HEK293 (cell line): ENCODE data around the gene SFRP5.

ENCODE experiments used
- CTCF ChIA-PET: fragments of 350-600 bp; formaldehyde crosslinking; extraction: SDS; loops from one replicate; lab custom pipeline; 2021; ENCODE audit warnings: antibody characterized with exemption; lab: Yijun Ruan, JAX
- POLR2A ChIA-PET: fragments of 300-600 bp; formaldehyde crosslinking; extraction: SDS; loops from one replicate; lab custom pipeline; 2020; ENCODE audit warnings: antibody characterized with exemption, inconsistent platforms; lab: Yijun Ruan, JAX
- H3K27ac ChIP-seq: fragments of 200-500 bp; sonication (Bioruptor generic); 2 replicates; pipeline ENCODE4 v1.5.1; 2014; ENCODE audit warnings: low read depth, low read length, control low read depth, inconsistent platforms; ENCODE audit errors: extremely low read depth
- H3K36me3 ChIP-seq, 2 experiments: fragments of 200-500 bp in 1 of 2; sonication (Bioruptor generic) in 1 of 2; 1 replicate in 1 of 2; 2 replicates in 1 of 2; pipeline ENCODE4 v1.5.1; 2014 to 2017; ENCODE audit warnings: inconsistent platforms in 2 of 2, low read length in 2 of 2; ENCODE audit not compliant: control insufficient read depth in 2 of 2, insufficient read depth in 1 of 2
- H3K4me1 ChIP-seq: fragments of 200-500 bp; sonication (Bioruptor generic); 2 replicates; pipeline ENCODE4 v1.5.1; 2014; ENCODE audit warnings: mild to moderate bottlenecking, low read length, inconsistent platforms; ENCODE audit not compliant: control insufficient read depth, insufficient read depth
- H3K4me3 ChIP-seq: 2 replicates; pipeline ENCODE4 v1.5.1; 2011; ENCODE audit warnings: low read depth, mild to moderate bottlenecking, control low read depth, low read length, moderate library complexity
- H3K9me3 ChIP-seq: fragments of 200-500 bp; sonication (Bioruptor generic); 2 replicates; pipeline ENCODE4 v1.5.1; 2014; ENCODE audit warnings: low read depth, low read length, inconsistent platforms; ENCODE audit not compliant: control insufficient read depth, insufficient read depth
- SALL2 ChIP-seq: fragments of 450-650 bp; formaldehyde crosslinking; IDR thresholded peaks from 2 replicates; pipeline ENCODE4 v1.5.0; 2017; ENCODE audit warnings: missing biosample characterization, mild to moderate bottlenecking, missing genetic modification characterization, borderline replicate concordance
- TSHZ1 ChIP-seq: fragments of 450-650 bp; formaldehyde crosslinking; IDR thresholded peaks from 2 replicates; pipeline ENCODE4 v1.5.1; 2016; ENCODE audit warnings: missing biosample characterization, missing genetic modification characterization, borderline replicate concordance
- WT1 ChIP-seq: fragments of 450-650 bp; formaldehyde crosslinking; IDR thresholded peaks from 2 replicates; pipeline ENCODE4 v1.5.1; 2016; ENCODE audit warnings: missing biosample characterization, missing genetic modification characterization
- ZFHX2 ChIP-seq: fragments of 450-650 bp; formaldehyde crosslinking; conservative IDR thresholded peaks from 2 replicates; pipeline ENCODE4 v1.5.1; 2016; ENCODE audit warnings: missing biosample characterization, missing genetic modification characterization
- ZNF121 ChIP-seq: fragments of 450-650 bp; formaldehyde crosslinking; IDR thresholded peaks from 2 replicates; pipeline ENCODE4 v1.5.1; 2016; ENCODE audit warnings: missing biosample characterization, missing genetic modification characterization
- ZNF19 ChIP-seq: fragments of 450-650 bp; formaldehyde crosslinking; IDR thresholded peaks from 2 replicates; pipeline ENCODE4; 2016; ENCODE audit warnings: missing biosample characterization, missing genetic modification characterization, low read depth
- ZNF292 ChIP-seq: fragments of 450-650 bp; formaldehyde crosslinking; IDR thresholded peaks from 2 replicates; pipeline ENCODE4 v1.5.1; 2016; ENCODE audit warnings: low read depth, missing biosample characterization, missing genetic modification characterization, borderline replicate concordance
- ZNF394 ChIP-seq: fragments of 450-650 bp; formaldehyde crosslinking; IDR thresholded peaks from 2 replicates; pipeline ENCODE4 v1.5.1; 2016; ENCODE audit warnings: missing biosample characterization, missing genetic modification characterization, mild to moderate bottlenecking, moderate library complexity, borderline replicate concordance
- ZNF449 ChIP-seq: fragments of 450-650 bp; formaldehyde crosslinking; IDR thresholded peaks from 2 replicates; pipeline ENCODE4 v1.5.1; 2017; ENCODE audit warnings: missing biosample characterization, mild to moderate bottlenecking, missing genetic modification characterization, moderate library complexity
- ZNF473 ChIP-seq: fragments of 450-650 bp; formaldehyde crosslinking; IDR thresholded peaks from 2 replicates; pipeline ENCODE4 v1.5.1; 2017; ENCODE audit warnings: missing biosample characterization, missing genetic modification characterization
- ZNF501 ChIP-seq: fragments of 450-650 bp; formaldehyde crosslinking; IDR thresholded peaks from 2 replicates; pipeline ENCODE4 v1.5.1; 2016; ENCODE audit warnings: missing biosample characterization, missing genetic modification characterization
- ZNF510 ChIP-seq: fragments of 450-650 bp; formaldehyde crosslinking; IDR thresholded peaks from 2 replicates; pipeline ENCODE4 v1.5.1; 2018; ENCODE audit warnings: mild to moderate bottlenecking, missing genetic modification characterization, missing biosample characterization; ENCODE audit not compliant: insufficient replicate concordance
- ZNF514 ChIP-seq: fragments of 450-650 bp; formaldehyde crosslinking; IDR thresholded peaks from 2 replicates; pipeline ENCODE4 v1.5.1; 2016; ENCODE audit warnings: missing biosample characterization, missing genetic modification characterization
- ZNF561 ChIP-seq: fragments of 450-650 bp; IDR thresholded peaks from 2 replicates; pipeline ENCODE4 v1.5.1; 2018; ENCODE audit warnings: missing biosample characterization, missing genetic modification characterization, borderline replicate concordance
- ZNF580 ChIP-seq: fragments of 450-650 bp; formaldehyde crosslinking; IDR thresholded peaks from 2 replicates; pipeline ENCODE4 v1.5.1; 2016; ENCODE audit warnings: missing biosample characterization, missing genetic modification characterization
- ZNF610 ChIP-seq: fragments of 450-650 bp; formaldehyde crosslinking; IDR thresholded peaks from 2 replicates; pipeline ENCODE4 v1.5.1; 2016; ENCODE audit warnings: missing biosample characterization, missing genetic modification characterization, borderline replicate concordance
- ZNF654 ChIP-seq: fragments of 450-650 bp; formaldehyde crosslinking; IDR thresholded peaks from 2 replicates; pipeline ENCODE4 v1.5.1; 2016; ENCODE audit warnings: low read depth, missing biosample characterization, missing genetic modification characterization
- ZNF692 ChIP-seq: fragments of 450-650 bp; formaldehyde crosslinking; IDR thresholded peaks from 2 replicates; pipeline ENCODE4 v1.5.1; 2016; ENCODE audit warnings: missing biosample characterization, missing genetic modification characterization
- ZNF785 ChIP-seq: fragments of 450-650 bp; formaldehyde crosslinking; IDR thresholded peaks from 2 replicates; pipeline ENCODE4 v1.5.1; 2016; ENCODE audit warnings: missing biosample characterization, missing genetic modification characterization
- ZNF843 ChIP-seq: fragments of 450-650 bp; formaldehyde crosslinking; IDR thresholded peaks from 2 replicates; pipeline ENCODE4 v1.5.1; 2016; ENCODE audit warnings: missing biosample characterization, missing genetic modification characterization
- TF ChIP-seq, protein P1 (sequence below): fragments of 450-650 bp; formaldehyde crosslinking; IDR thresholded peaks from 2 replicates; pipeline ENCODE4 v1.5.1; 2016; ENCODE audit warnings: missing biosample characterization, missing genetic modification characterization

Gene SFRP5

DNA sequence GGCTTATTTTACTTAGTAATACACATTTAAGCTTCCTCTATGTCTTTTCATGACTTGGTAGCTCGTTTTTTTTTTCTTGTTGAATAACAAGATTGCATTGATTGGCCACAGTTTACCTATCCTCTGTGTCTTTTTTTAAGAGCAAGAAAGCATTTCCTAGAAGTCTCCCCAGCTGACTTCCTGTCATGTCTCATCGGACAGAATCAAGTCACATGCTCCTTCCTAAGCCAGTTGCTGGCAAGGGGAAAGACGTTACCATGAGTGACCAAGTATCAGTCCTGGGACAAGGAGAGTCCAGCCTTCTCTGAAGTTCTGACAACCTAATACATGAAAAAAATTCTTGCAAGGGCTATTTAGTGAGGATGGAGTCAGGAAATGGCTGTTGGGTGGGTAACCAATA is 24.9 kb upstream of the SFRP5 start (continued):
- TF ChIP-seq TSHZ1 (tag by site-specific recombination) = no peak
- no peak for TF ChIP-seq ZNF394 (tag by site-specific recombination)

- TF ChIP-seq ZNF449 = no peak
- TF ChIP-seq ZNF561 (tag by site-specific recombination) = no peak
- TF ChIP-seq ZNF501 (tag by site-specific recombination) = no peak
- no peak for TF ChIP-seq WT1
- no peak for TF ChIP-seq ZNF473 (tag by site-specific recombination)
- TF ChIP-seq ZNF843 (tag by site-specific recombination) = no peak
- TF ChIP-seq ZNF610 (tag by site-specific recombination) = no peak
- TF ChIP-seq ZNF785 (tag by site-specific recombination) = no peak
- TF ChIP-seq ZFHX2 = no peak
- CTCF ChIA-PET = interaction anchor here (0.6 to 13.9 kb wide), 8 partner anchors 10 to 1085 kb away, joined by 3 to 167 read pairs (median 4); no protein-coding TSS in a partner anchor
- Histone ChIP-seq H3K27ac (no peak overlapping the region), H3K9me3 (no peaks in the 10 kb centered on the region; the same call in 1 of the 2 replicates), H3K4me1 (no peaks in the 10 kb centered on the region), H3K36me3 (no peaks in the 10 kb centered on the region), H3K4me3 (no peak overlapping the region)
- POLR2A ChIA-PET = interaction anchor here (0.6 kb wide), 1 partner anchor 149 kb away, joined by 3 read pairs; no protein-coding TSS in a partner anchor
Observed at GRCh38 chr10:97795886-97796285, 24.1 kb upstream of the SFRP5 start.

DNA sequence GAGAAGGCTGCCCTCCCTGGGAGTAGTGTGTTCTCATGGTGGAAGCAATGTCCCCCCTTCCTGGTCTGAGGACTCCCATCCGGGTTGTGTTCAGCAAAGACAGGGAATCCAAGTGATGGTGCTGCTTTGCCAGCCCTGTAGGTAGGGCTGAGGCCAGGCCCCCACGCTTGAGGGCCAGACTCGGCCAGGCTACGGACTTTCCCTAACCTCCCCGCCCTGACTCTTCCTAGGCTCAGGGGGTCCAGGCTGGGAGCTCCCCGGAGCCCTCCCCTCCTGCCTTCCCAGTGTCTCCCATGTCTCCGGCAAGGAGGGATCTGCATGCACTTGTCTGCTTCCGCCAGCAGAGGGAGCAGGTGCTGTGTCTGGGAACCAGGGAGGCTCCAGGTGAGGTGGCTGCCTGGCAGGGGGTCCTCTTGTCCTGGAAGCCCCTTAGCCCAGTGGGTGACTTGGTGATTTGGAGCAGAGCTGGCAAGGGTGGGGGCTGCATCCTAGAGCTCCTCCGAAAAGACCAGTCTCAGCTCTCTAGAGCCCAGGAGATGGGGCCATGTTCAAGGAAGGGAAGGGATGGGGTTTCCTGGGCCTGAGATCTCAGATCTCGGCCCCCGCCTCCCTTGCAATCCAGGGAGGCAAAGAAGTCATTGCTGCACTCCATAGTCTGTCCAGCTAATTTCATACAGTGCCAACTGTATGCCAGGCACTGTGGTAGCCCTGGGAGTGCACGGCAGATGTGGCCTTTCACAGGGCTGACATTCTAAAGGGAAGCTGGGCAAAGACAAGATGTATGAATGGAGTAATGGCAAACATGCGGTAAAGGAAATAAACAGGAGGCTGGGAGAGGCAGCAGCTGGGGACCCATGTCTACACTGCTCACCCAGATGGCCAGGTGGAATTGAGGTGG is 20.3 kb upstream of the SFRP5 start:
- Histone ChIP-seq H3K9me3 (no peaks in the 10 kb centered on the region), H3K27ac (no peak overlapping the region), H3K36me3 (no peaks in the 10 kb centered on the region), H3K4me3 (no peak overlapping the region), H3K4me1 (no peaks in the 10 kb centered on the region)
- ChIA-PET CTCF (interaction anchor here (0.6 to 13.9 kb wide), 55 partner anchors 9 to 1691 kb away, joined by 3 to 167 read pairs (median 4); partner anchors contain the start of gene GOLGA7B), POLR2A (interaction anchor here (0.6 to 1.3 kb wide), 2 partner anchors 72 to 97 kb away, joined by 3 to 5 read pairs; no protein-coding TSS in a partner anchor)
- no peak for TF ChIP-seq ZNF19
- TF ChIP-seq, protein P1, sequence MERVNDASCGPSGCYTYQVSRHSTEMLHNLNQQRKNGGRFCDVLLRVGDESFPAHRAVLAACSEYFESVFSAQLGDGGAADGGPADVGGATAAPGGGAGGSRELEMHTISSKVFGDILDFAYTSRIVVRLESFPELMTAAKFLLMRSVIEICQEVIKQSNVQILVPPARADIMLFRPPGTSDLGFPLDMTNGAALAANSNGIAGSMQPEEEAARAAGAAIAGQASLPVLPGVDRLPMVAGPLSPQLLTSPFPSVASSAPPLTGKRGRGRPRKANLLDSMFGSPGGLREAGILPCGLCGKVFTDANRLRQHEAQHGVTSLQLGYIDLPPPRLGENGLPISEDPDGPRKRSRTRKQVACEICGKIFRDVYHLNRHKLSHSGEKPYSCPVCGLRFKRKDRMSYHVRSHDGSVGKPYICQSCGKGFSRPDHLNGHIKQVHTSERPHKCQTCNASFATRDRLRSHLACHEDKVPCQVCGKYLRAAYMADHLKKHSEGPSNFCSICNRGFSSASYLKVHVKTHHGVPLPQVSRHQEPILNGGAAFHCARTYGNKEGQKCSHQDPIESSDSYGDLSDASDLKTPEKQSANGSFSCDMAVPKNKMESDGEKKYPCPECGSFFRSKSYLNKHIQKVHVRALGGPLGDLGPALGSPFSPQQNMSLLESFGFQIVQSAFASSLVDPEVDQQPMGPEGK = peak; percentile 41; the same call in 1 of the 2 replicates
- TF ChIP-seq ZNF510 = no peak
- TF ChIP-seq ZNF121 (tag by site-specific recombination) = no peak
- peak; percentile 79 for TF ChIP-seq ZNF654
- no peak for TF ChIP-seq SALL2 (tag by site-specific recombination)
- no peak for TF ChIP-seq ZNF514
- no peak for TF ChIP-seq ZNF292 (tag by site-specific recombination)
- no peak for TF ChIP-seq ZNF692
- no peak for TF ChIP-seq ZNF580
